ENCODE measurements around the gene PRDM2.
"Not testable (repeated sequence)": the region's sequence is repeated elsewhere in the genome, so short reads cannot be mapped to it uniquely, and the experiment has no call there.

PRDM2 gene

DNA sequence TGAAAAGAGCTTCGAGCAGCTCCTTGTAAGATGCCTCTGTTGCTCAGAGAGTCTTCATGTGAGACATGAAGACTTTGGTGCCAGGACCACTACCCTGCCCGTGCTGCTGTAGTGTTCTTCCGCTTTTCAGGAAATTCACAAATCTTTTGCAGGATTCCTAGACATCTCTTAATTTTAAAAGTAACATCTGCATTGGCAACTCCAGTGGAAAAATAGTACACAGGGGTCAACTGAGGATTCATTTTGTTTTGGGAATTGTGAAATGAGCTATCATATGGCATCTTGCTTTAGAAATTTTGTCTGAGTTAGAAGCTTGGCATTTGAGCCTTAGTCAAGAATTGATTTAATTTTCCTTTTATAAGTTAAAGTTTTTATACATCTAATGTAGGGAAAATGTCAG, 7.2 kb downstream of the PRDM2 start:
- TF ChIP-seq, protein P1, sequence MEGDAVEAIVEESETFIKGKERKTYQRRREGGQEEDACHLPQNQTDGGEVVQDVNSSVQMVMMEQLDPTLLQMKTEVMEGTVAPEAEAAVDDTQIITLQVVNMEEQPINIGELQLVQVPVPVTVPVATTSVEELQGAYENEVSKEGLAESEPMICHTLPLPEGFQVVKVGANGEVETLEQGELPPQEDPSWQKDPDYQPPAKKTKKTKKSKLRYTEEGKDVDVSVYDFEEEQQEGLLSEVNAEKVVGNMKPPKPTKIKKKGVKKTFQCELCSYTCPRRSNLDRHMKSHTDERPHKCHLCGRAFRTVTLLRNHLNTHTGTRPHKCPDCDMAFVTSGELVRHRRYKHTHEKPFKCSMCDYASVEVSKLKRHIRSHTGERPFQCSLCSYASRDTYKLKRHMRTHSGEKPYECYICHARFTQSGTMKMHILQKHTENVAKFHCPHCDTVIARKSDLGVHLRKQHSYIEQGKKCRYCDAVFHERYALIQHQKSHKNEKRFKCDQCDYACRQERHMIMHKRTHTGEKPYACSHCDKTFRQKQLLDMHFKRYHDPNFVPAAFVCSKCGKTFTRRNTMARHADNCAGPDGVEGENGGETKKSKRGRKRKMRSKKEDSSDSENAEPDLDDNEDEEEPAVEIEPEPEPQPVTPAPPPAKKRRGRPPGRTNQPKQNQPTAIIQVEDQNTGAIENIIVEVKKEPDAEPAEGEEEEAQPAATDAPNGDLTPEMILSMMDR (IDR thresholded peaks at IDR 0.05; ENCODE audit: low read depth, low read length) = no peak

DNA sequence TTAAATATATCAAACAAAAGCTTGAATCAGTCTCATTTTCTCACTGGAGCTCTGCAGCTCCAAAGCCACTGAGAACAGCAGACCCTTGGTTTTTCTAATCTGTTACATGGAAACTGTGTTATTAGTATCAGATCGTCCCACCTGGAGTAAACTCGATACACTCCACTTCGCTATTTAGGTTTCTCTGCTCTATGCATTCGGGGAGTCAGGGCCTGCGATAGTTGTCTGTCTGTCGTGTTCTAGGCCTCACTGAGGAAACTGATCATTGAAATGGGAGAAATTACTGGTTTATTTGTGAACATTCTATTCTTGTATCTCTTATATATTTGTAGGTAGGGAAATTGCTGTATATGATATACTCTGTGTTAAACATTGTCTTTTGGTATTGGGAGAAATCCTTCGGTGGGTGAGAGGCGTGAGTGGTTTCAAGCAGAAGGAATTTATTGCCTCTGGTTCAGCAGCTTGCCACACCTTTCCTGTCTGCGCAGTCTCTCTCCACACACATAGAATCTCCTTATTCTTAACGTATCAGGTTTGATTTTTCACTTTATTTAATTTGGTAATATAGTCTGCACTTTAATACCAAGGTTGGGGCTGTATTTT, 8.5 kb downstream of the PRDM2 start:
- no peak overlapping the region for H3K4me3 ChIP-seq (ENCODE audit: low read depth, low read length)
- TF ChIP-seq, protein P1 (IDR thresholded peaks at IDR 0.05; ENCODE audit: low read depth, low read length) = no peak

More for the DNA sequence above, 7.2 kb downstream of the PRDM2 start:
- H3K4me3 ChIP-seq (ENCODE audit: low read depth, low read length) = no peak overlapping the region

DNA sequence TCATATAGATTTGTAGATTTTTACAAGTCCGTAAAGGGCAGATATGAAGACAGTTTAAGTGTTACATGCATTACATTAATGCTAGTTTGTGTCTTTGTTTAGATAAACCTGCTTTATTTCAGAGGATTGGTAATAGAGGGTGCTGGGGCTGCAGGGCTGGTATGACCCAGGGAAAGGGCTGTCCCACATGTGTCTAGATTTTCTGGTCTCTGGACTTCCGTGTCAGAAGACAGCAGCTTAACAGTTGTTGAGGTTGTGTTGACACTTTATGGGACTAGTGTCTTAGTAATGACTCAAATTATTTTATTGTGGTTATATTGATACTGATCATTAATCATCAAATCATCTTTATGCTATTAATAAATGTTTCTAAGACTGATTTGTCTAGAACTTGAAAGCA, 10.1 kb downstream of the PRDM2 start:
- H3K4me3 ChIP-seq (ENCODE audit: low read depth, low read length) = no peak overlapping the region
- TF ChIP-seq, protein P1 (IDR thresholded peaks at IDR 0.05; ENCODE audit: low read depth, low read length) = no peak

DNA sequence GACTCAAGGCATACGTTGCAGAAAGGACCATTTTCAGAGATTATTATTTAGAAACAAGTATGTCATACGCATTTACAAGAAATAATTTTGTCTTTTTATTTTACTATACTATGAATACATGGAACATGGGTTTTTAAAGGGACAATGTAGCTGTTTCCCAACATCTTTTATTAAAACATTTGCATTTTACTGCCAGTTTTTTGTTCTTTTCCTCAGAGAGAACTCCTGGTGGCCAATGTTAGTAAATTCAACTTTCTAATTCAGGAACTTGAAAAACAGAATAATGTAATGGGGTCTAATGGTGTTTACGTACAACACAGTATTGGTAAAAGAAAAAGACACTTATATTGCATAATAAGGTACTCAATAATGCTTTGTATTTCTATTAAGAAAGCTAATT, 14.9 kb downstream of the PRDM2 start:
- TF ChIP-seq, protein P1 (IDR thresholded peaks at IDR 0.05; ENCODE audit: low read depth, low read length) = no peak
- no peak overlapping the region for H3K4me3 ChIP-seq (ENCODE audit: low read depth, low read length)

DNA sequence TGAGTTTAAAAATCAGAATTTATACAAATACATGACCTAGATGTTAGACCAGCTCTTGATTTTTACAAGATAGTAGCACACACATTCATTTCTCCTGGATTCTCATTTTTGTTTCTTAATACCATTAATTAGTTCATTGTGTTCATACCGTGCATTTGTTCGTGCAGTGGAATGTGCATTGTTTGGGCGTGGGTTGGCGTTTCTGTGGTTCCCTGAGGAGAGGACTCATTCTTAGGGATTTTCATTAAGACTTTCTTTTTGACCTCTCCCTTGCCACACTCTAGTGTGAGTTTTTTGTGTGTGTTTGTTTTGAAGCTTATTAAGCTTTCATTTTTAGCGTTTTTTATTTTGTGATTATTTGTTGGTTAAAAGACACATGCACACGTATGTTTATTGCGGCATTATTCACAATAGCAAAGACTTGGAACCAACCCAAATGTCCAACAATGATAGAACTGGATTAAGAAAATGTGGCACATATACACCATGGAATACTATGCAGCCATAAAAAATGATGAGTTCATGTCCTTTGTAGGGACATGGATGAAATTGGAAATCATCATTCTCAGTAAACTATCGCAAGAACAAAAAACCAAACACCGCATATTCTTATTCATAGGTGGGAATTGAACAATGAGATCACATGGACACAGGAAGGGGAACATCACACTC, 15.8 kb downstream of the PRDM2 start:
- H3K4me3 ChIP-seq (ENCODE audit: low read depth, low read length) = not testable (repeated sequence)

DNA sequence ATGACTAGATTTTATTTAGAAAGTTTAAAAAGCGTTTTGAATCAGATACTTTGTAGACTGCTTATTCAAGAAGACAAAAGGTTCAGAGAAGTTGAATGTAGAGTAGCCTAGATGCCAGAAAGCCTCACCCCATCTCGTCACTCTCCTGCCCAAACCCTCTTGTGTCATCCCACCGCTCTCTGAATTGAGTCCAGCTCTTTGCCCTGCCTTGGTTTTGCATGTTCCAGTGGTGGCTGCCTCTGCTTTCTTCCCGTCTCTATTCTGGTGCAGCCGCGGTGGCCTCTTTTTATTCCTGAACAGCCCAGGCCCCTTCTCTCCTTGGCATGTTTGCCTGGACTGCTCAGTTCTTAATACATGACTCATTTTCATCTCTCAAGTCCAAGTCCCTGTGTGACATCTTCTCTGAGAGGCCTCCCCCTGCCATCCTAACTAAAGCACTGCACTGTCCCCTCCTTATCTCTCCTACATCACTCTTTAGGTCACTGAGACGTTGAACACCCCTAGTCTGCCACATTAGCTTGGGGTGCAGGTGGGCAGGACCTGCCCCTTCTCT, 22.9 kb downstream of the PRDM2 start:
- no peak overlapping the region for H3K4me3 ChIP-seq (ENCODE audit: low read depth, low read length)

DNA sequence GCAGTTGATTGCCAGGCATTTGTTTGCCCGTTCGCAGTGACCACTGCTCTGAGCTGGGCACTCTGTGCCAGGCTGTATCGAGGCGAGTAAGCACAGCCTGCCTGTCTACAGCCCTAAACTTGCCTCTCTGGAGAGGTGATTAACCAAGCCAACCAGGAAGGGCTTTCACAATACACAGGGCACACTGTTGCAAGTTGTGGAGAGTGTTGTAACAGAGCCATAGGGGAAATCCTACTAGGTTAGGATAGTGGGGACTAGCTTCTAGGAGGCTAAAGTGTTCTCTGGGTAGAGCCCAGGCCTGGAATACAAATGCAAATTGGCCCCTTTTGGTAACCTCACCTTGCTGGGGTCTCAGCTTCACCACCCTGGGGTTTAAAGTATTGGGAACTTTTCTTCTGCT, 23.8 kb downstream of the PRDM2 start:
- no peak overlapping the region for H3K4me3 ChIP-seq (ENCODE audit: low read depth, low read length)
- TF ChIP-seq, protein P1 (IDR thresholded peaks at IDR 0.05; ENCODE audit: low read depth, low read length) = no peak

More for the DNA sequence above, 22.9 kb downstream of the PRDM2 start:
- TF ChIP-seq, protein P1 (IDR thresholded peaks at IDR 0.05; ENCODE audit: low read depth, low read length) = no peak

Data from WI38 (cell line).